HepG2 (cell line): ENCODE measurements around the gene ABCC5. TPM values are rescaled to one million over a fixed set of nuclear protein-coding genes. Genes with fewer than 3 reads are reported as not detected.

Experiments
- CBX2 ChIP-seq, 2 experiments: fragments of 200-600 bp in 1 of 2; sonication (generic); formaldehyde crosslinking in 1 of 2; IDR thresholded peaks; 2 replicates each; pipeline versions ENCODE4 v1.7.0 to v1.8.1; 2018 to 2022; ENCODE audit warnings: low read depth in 2 of 2, low read length in 1 of 2, mild to moderate bottlenecking in 1 of 2, missing genetic modification reagents in 1 of 2
- E2F2 ChIP-seq: sonication (generic); formaldehyde crosslinking; IDR thresholded peaks from 2 replicates; pipeline ENCODE4 v1.4.0; 2020; ENCODE audit warnings: missing genetic modification reagents, borderline replicate concordance
- IKZF1 ChIP-seq: fragments of 450-650 bp; IDR thresholded peaks from 2 replicates; pipeline ENCODE4 v1.7.1; 2016
- KDM2A ChIP-seq: sonication (generic); formaldehyde crosslinking; IDR thresholded peaks from 2 replicates; pipeline ENCODE4 v1.4.0; 2020; ENCODE audit warnings: low read depth, missing genetic modification reagents, borderline replicate concordance
- MLX ChIP-seq: IDR thresholded peaks from 2 replicates; pipeline ENCODE4 v1.6.1; 2016
- PRDM10 ChIP-seq: sonication (generic); formaldehyde crosslinking; IDR thresholded peaks from 2 replicates; pipeline ENCODE4 v1.4.0; 2020; ENCODE audit warnings: low read depth, missing genetic modification reagents
- TBX3 ChIP-seq: fragments of 450-650 bp; IDR thresholded peaks from 2 replicates; pipeline ENCODE4 v1.6.1; 2017; ENCODE audit warnings: antibody characterized with exemption, mild to moderate bottlenecking, inconsistent platforms, borderline replicate concordance
- ZFP36 ChIP-seq: fragments of 150-350 bp; IDR thresholded peaks from 2 replicates; pipeline ENCODE4 v1.6.1; 2018; ENCODE audit warnings: borderline replicate concordance, low read length, low read depth; ENCODE audit not compliant: partially characterized antibody
- ZMAT3 ChIP-seq: sonication (generic); formaldehyde crosslinking; conservative IDR thresholded peaks from 2 replicates; pipeline ENCODE4 v1.7.0; 2021; ENCODE audit warnings: missing genetic modification reagents
- ZNF513 ChIP-seq: sonication (generic); formaldehyde crosslinking; conservative IDR thresholded peaks from 2 replicates; pipeline ENCODE4 v1.5.0; 2020; ENCODE audit warnings: missing genetic modification reagents
- ZNF530 ChIP-seq: sonication (generic); formaldehyde crosslinking; IDR thresholded peaks from 2 replicates; pipeline ENCODE4 v1.5.0; 2020; ENCODE audit warnings: low read depth, mild to moderate bottlenecking, missing genetic modification reagents
- ZNF879 ChIP-seq: sonication (generic); formaldehyde crosslinking; IDR thresholded peaks from 2 replicates; pipeline ENCODE4 v1.8.1; 2023; ENCODE audit warnings: missing genetic modification reagents
- polyA plus RNA-seq, 8 experiments: library from polyadenylated mRNA; depleted of rRNA in 3 of 8; stranded (reverse) in 7 of 8; unstranded in 1 of 8; fragments of >200 nt; fragmentation: Illumina TruSeq in 4 of 8; extraction: Trizol in 4 of 8; gene quantifications; 2 replicates each; pipeline versions ENCODE4 v1.2.1 to v1.2.3, GENCODE V29; 2011 to 2016; ENCODE audit warnings: low read depth in 4 of 8, missing spikeins in 1 of 8, mixed read lengths in 1 of 8; ENCODE audit not compliant: insufficient read depth in 1 of 8
- total RNA-seq, 5 experiments: library from RNA; depleted of rRNA; stranded (reverse); fragments of >200 nt; fragmentation: Illumina TruSeq; extraction: Trizol; gene quantifications; 2 replicates each; pipeline ENCODE4 v1.2.3, GENCODE V29; 2016; ENCODE audit warnings: low read depth in 1 of 5
- TF ChIP-seq, protein P1 (sequence below): sonication (generic); formaldehyde crosslinking; IDR thresholded peaks from 2 replicates; pipeline ENCODE4 v1.5.0; 2020; ENCODE audit warnings: missing genetic modification reagents

The ABCC5 gene
- total and polyA plus RNA-seq, 2 of the 13 experiments (the other 11 are each of a cell fraction or from before 2014, with no cell fraction given): 12.5 to 12.7 TPM

DNA sequence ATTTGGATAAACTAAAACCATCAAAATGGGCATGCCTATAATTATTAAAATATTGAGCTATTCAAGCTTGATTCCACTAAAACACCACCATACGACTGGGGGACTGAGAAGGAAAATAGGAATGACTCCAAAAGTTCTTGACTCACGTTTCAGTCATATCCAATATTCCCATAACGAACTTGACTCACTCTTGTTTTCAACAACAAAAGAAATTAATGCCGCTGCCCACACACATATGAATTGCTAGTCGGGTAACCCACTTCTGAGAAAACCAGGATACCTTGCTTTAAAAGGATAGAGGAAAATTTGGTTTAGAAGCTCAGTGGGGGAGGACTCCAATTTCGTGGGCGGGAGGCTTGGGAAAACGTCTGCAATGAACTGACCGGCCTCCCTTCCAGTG, 40.3 kb upstream of the ABCC5 start (continued):
- TF ChIP-seq ZNF513 (CRISPR knock-in tag): no peak
- TF ChIP-seq ZFP36: no peak
- TF ChIP-seq CBX2 (IDR thresholded peaks at IDR 0.05; ENCODE audit: low read depth, low read length): no peak
- no peak for TF ChIP-seq CBX2 (CRISPR knock-in tag; IDR thresholded peaks at IDR 0.05; ENCODE audit: low read depth)
- no peak for TF ChIP-seq ZNF879
- no peak for TF ChIP-seq KDM2A (CRISPR knock-in tag)
- no peak for TF ChIP-seq MLX (CRISPR knock-in tag)
- TF ChIP-seq, protein P1, sequence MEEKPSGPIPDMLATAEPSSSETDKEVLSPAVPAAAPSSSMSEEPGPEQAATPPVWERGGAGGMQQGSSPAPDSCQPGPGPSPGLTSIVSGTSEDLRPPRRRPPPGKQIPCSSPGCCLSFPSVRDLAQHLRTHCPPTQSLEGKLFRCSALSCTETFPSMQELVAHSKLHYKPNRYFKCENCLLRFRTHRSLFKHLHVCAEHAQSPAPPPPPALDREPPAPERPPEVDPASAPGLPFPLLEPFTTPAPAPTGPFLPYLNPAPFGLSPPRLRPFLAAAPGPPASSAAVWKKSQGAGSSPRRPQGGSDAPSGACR (CRISPR knock-in tag): no peak
- TF ChIP-seq E2F2: no peak
- TF ChIP-seq PRDM10 (CRISPR knock-in tag): no peak
- TF ChIP-seq IKZF1: no peak
- TF ChIP-seq ZMAT3 (CRISPR knock-in tag): no peak
- no peak for TF ChIP-seq TBX3
- no peak for TF ChIP-seq ZNF530 (CRISPR knock-in tag)
